H9 (cell line): ENCODE measurements around the gene BPIFB4. TPM values are rescaled to one million over a fixed set of nuclear protein-coding genes. Genes with fewer than 3 reads are reported as not detected.

Source experiments
- DNase-seq: peaks from one replicate; pipeline ENCODE4 v3.0.0-alpha.2; 2017
- H2AFZ ChIP-seq: one replicate; pipeline ENCODE4 v1.6.1; 2013; ENCODE audit warnings: mild to moderate bottlenecking, low read length, control low read depth, moderate library complexity
- H2AK5ac ChIP-seq: 2 replicates; pipeline ENCODE4 v1.6.1; 2013; ENCODE audit warnings: low read length, control low read depth, mixed read lengths; ENCODE audit not compliant: insufficient read length
- H2BK120ac ChIP-seq: one replicate; pipeline ENCODE4 v1.6.1; 2013; ENCODE audit warnings: low read depth, mild to moderate bottlenecking, low read length, control low read depth, inconsistent platforms; ENCODE audit not compliant: poor library complexity, severe bottlenecking
- H2BK12ac ChIP-seq: 2 replicates; pipeline ENCODE4 v1.6.1; 2013; ENCODE audit warnings: low read length, control low read depth, mixed read lengths, low read depth; ENCODE audit not compliant: insufficient read length
- H2BK15ac ChIP-seq: 2 replicates; pipeline ENCODE4 v1.6.1; 2013; ENCODE audit warnings: low read depth, low read length, control low read depth
- H2BK20ac ChIP-seq: one replicate; pipeline ENCODE4 v1.6.1; 2013; ENCODE audit warnings: low read depth, mild to moderate bottlenecking, low read length, control low read depth, inconsistent platforms; ENCODE audit not compliant: poor library complexity, severe bottlenecking
- H2BK5ac ChIP-seq: 2 replicates; pipeline ENCODE4 v1.6.1; 2013; ENCODE audit warnings: low read length, control low read depth, mixed read lengths; ENCODE audit not compliant: insufficient read length
- H3K14ac ChIP-seq: 2 replicates; pipeline ENCODE4 v1.6.1; 2013; ENCODE audit warnings: low read length, control low read depth; ENCODE audit not compliant: insufficient read depth
- H3K18ac ChIP-seq: 2 replicates; pipeline ENCODE4 v1.6.1; 2013; ENCODE audit warnings: low read depth, mild to moderate bottlenecking, mixed read lengths, low read length, control low read depth; ENCODE audit not compliant: insufficient read length
- H3K23ac ChIP-seq: 2 replicates; pipeline ENCODE4 v1.6.1; 2013; ENCODE audit warnings: low read length, control low read depth, mixed read lengths, low read depth; ENCODE audit not compliant: insufficient read length
- H3K23me2 ChIP-seq: 2 replicates; pipeline ENCODE4 v1.6.1; 2013; ENCODE audit warnings: low read depth, mild to moderate bottlenecking, mixed read lengths, low read length, control low read depth; ENCODE audit not compliant: insufficient read length, poor library complexity, severe bottlenecking
- H3K27ac ChIP-seq: 2 replicates; pipeline ENCODE4 v1.5.1; 2013; ENCODE audit warnings: low read length, control low read depth, mixed read lengths, low read depth; ENCODE audit not compliant: insufficient read length
- H3K27me3 ChIP-seq: 2 replicates; pipeline ENCODE4 v1.6.1; 2013; ENCODE audit warnings: low read length, control low read depth, inconsistent platforms; ENCODE audit not compliant: insufficient read depth
- H3K4ac ChIP-seq: 2 replicates; pipeline ENCODE4 v1.6.1; 2013; ENCODE audit warnings: low read depth, mild to moderate bottlenecking, control low read depth, inconsistent platforms, low read length, moderate library complexity
- H3K4me1 ChIP-seq: 2 replicates; pipeline ENCODE4 v1.6.1; 2013; ENCODE audit warnings: low read length, control low read depth, inconsistent platforms; ENCODE audit not compliant: insufficient read depth
- H3K4me2 ChIP-seq: 2 replicates; pipeline ENCODE4 v1.6.1; 2013; ENCODE audit warnings: low read length, control low read depth, mixed read lengths; ENCODE audit not compliant: insufficient read length, insufficient read depth
- H3K56ac ChIP-seq: 2 replicates; pipeline ENCODE4 v1.6.1; 2013; ENCODE audit warnings: low read depth, mild to moderate bottlenecking, mixed read lengths, low read length, control low read depth; ENCODE audit not compliant: insufficient read length
- H3K79me1 ChIP-seq: 2 replicates; pipeline ENCODE4 v1.6.1; 2013; ENCODE audit warnings: low read depth, mild to moderate bottlenecking, moderate library complexity, low read length, control low read depth, inconsistent platforms; ENCODE audit not compliant: insufficient read depth, poor library complexity, severe bottlenecking
- H3K79me2 ChIP-seq: 2 replicates; pipeline ENCODE4 v1.6.1; 2013; ENCODE audit warnings: low read length, control low read depth, inconsistent platforms; ENCODE audit not compliant: insufficient read depth
- H3K9ac ChIP-seq: 2 replicates; pipeline ENCODE4 v1.6.1; 2013; ENCODE audit warnings: low read length, control low read depth, mixed read lengths; ENCODE audit not compliant: insufficient read length; ENCODE audit errors: extremely low read depth
- H3K9me3 ChIP-seq: one replicate; pipeline ENCODE4 v1.6.1; 2013; ENCODE audit warnings: low read depth, low read length, inconsistent platforms; ENCODE audit not compliant: control insufficient read depth
- H3T11ph ChIP-seq: one replicate; pipeline ENCODE4 v1.6.1; 2013; ENCODE audit warnings: mild to moderate bottlenecking, low read length, control low read depth, inconsistent platforms
- H4K20me1 ChIP-seq: one replicate; pipeline ENCODE4 v1.6.1; 2013; ENCODE audit not compliant: control insufficient read depth, insufficient read length, insufficient read depth
- H4K5ac ChIP-seq: 2 replicates; pipeline ENCODE4 v1.6.1; 2013; ENCODE audit warnings: low read depth, mild to moderate bottlenecking, mixed read lengths, low read length, control low read depth; ENCODE audit not compliant: insufficient read length
- H4K8ac ChIP-seq: replicated peaks from 2 replicates; pipeline ENCODE4 v1.6.1; 2013; ENCODE audit warnings: low read length, control low read depth, mixed read lengths, low read depth; ENCODE audit not compliant: insufficient read length
- H4K91ac ChIP-seq: 2 replicates; pipeline ENCODE4 v1.6.1; 2013; ENCODE audit warnings: low read depth, mild to moderate bottlenecking, moderate library complexity, mixed read lengths, low read length, control low read depth; ENCODE audit not compliant: insufficient read length
- H3K27ac Mint-ChIP-seq, 3 experiments: 2 replicates in 2 of 3; 3 replicates in 1 of 3; pipeline ENCODE4 v1.8.0; 2020 to 2021; ENCODE audit warnings: mixed read lengths in 3 of 3, mild to moderate bottlenecking in 1 of 3, moderate library complexity in 1 of 3
- H3K27me3 Mint-ChIP-seq: 2 replicates; pipeline ENCODE4 v1.8.0; 2021; ENCODE audit warnings: low read depth, mild to moderate bottlenecking, moderate library complexity, mixed read lengths
- H3K36me3 Mint-ChIP-seq, 3 experiments: 2 replicates in 2 of 3; 3 replicates in 1 of 3; pipeline ENCODE4 v1.8.0; 2020 to 2021; ENCODE audit warnings: low read depth in 3 of 3, mixed read lengths in 3 of 3; ENCODE audit not compliant: insufficient read depth in 1 of 3
- H3K4me1 Mint-ChIP-seq, 2 experiments: 2 replicates each; pipeline ENCODE4 v1.8.0; 2020; ENCODE audit warnings: mixed read lengths in 2 of 2
- H3K4me3 Mint-ChIP-seq, 2 experiments: 2 replicates in 1 of 2; 3 replicates in 1 of 2; pipeline ENCODE4 v1.8.0; 2020 to 2021; ENCODE audit warnings: mild to moderate bottlenecking in 2 of 2, mixed read lengths in 2 of 2, moderate library complexity in 1 of 2
- H3K9me3 Mint-ChIP-seq, 2 experiments: 2 replicates in 1 of 2; 3 replicates in 1 of 2; pipeline ENCODE4 v1.8.0; 2020; ENCODE audit warnings: mild to moderate bottlenecking in 2 of 2, mixed read lengths in 2 of 2, moderate library complexity in 1 of 2
- CTCF ChIP-seq: fragments of 200-600 bp; sonication (generic); conservative IDR thresholded peaks from 3 replicates; pipeline ENCODE4 v1.8.0; 2021; ENCODE audit warnings: antibody characterized with exemption, mild to moderate bottlenecking
- WGBS: extraction: QIAGEN DNeasy Blood & Tissue Kit; methylation state at CpG from one replicate; pipeline ENCODE4 v1.1.7; 2013; ENCODE audit warnings: missing lambda C conversion rate, low lambda C conversion rate, mixed read lengths; ENCODE audit not compliant: insufficient read length; ENCODE audit errors: extremely low coverage; 5-methylcytosine and 5-hydroxymethylcytosine counted together
- total RNA-seq: library from RNA; stranded (reverse); gene quantifications from 2 replicates; pipeline ENCODE4 v1.2.1, GENCODE V29; 2021

The BPIFB4 gene
- total RNA-seq, 1 experiment from 2014 or later, result not detected

GRCh38 chr20:33061658-33062028 is 17.8 kb upstream of the BPIFB4 start:
- no peak overlapping the region for H3K23ac ChIP-seq
- no peak overlapping the region for H2BK20ac ChIP-seq
- Mint-ChIP-seq H3K4me3 (no peak overlapping the region), H3K36me3 (no peaks in the 10 kb centered on the region), H3K9me3 (no peaks in the 10 kb centered on the region), H3K4me1 (no peaks in the 10 kb centered on the region), H3K27me3 (peaks cover 2% of the 10 kb centered on the region), H3K27ac (no peak overlapping the region; a peak in 1 of 7 replicates)
- no peak overlapping the region for H3K18ac ChIP-seq
- H4K5ac ChIP-seq, result no peak overlapping the region
- no peaks in the 10 kb centered on the region for H3K9me3 ChIP-seq
- H3K79me1 ChIP-seq, result no peaks in the 10 kb centered on the region
- no peaks in the 10 kb centered on the region for H3K23me2 ChIP-seq
- no peak for DNase-seq
- H3K4me2 ChIP-seq, result no peak overlapping the region
- no peak overlapping the region for H3K9ac ChIP-seq
- H3K4ac ChIP-seq, result no peak overlapping the region
- H3K56ac ChIP-seq, result no peak overlapping the region
- H4K20me1 ChIP-seq, result no peaks in the 10 kb centered on the region
- no peak overlapping the region for H3K14ac ChIP-seq
- H4K91ac ChIP-seq, result no peak overlapping the region
- TF ChIP-seq CTCF, result no peak
- H3K4me1 ChIP-seq, result no peaks in the 10 kb centered on the region
- no peak overlapping the region for H2BK15ac ChIP-seq
- no peak overlapping the region for H3T11ph ChIP-seq
- no peaks in the 10 kb centered on the region for H3K79me2 ChIP-seq
- no peak overlapping the region for H2AFZ ChIP-seq
- no peak overlapping the region for H3K27ac ChIP-seq
- H4K8ac ChIP-seq, result no peak overlapping the region
- H2BK12ac ChIP-seq, result no peak overlapping the region
- H3K27me3 ChIP-seq, result no peaks in the 10 kb centered on the region
- no peak overlapping the region for H2AK5ac ChIP-seq
- WGBS, result no CpG with 5 or more reads among the region's 14 CpGs
- no peak overlapping the region for H2BK120ac ChIP-seq
- H2BK5ac ChIP-seq, result no peak overlapping the region
